SK-N-MC (cell line): ENCODE results near the gene MARCHF4.

ENCODE experiments used
- DNase-seq: peaks from one replicate; pipeline ENCODE4 v3.0.0-alpha.2; 2011; ENCODE audit warnings: low read depth, low spot score
- H3K27ac ChIP-seq: fragments of 200-600 bp; sonication (generic); 2 replicates; pipeline ENCODE4 v1.5.1; 2016; ENCODE audit warnings: mixed run types
- H3K36me3 ChIP-seq: fragments of 200-600 bp; sonication (generic); 2 replicates; pipeline ENCODE4 v1.6.1; 2017; ENCODE audit warnings: antibody characterized with exemption, low read length, mixed read lengths; ENCODE audit not compliant: insufficient read depth
- H3K4me3 ChIP-seq: fragments of 200-600 bp; sonication (generic); 2 replicates; pipeline ENCODE4 v1.5.1; 2016
- H3K9ac ChIP-seq: fragments of 200-600 bp; sonication (generic); 2 replicates; pipeline ENCODE4 v1.8.0; 2017; ENCODE audit warnings: mixed run types, mixed read lengths; ENCODE audit not compliant: insufficient read length
- H3K9me3 ChIP-seq: fragments of 200-600 bp; sonication (generic); 2 replicates; pipeline ENCODE4 v1.6.1; 2017; ENCODE audit warnings: low read depth, mild to moderate bottlenecking, antibody characterized with exemption, low read length, moderate library complexity, mixed read lengths
- EZH2 ChIP-seq: fragments of 200-600 bp; sonication (generic); IDR thresholded peaks from one replicate; pipeline ENCODE4 v1.6.1; 2017; ENCODE audit warnings: antibody characterized with exemption
- FOXP2 ChIP-seq: optimal IDR thresholded peaks from 2 replicates; pipeline ENCODE3; 2011; ENCODE audit warnings: mild to moderate bottlenecking, moderate library complexity; ENCODE audit not compliant: insufficient read depth; ENCODE audit errors: extremely low read length, control extremely low read depth
- POLR2AphosphoS5 ChIP-seq: IDR thresholded peaks from 2 replicates; pipeline ENCODE4 v1.6.1; 2012; ENCODE audit warnings: mild to moderate bottlenecking, low read depth, low read length, borderline replicate concordance

MARCHF4 gene

GRCh38 chr2:216412022-216412999, 40.0 kb upstream of the MARCHF4 start, which contains the start of gene SMARCAL1:
SMARCAL1 (plus strand) TSS chr2:216412484; CDS start chr2:216414705, 2,221 bp downstream.
- no peak for TF ChIP-seq FOXP2
- peak; percentile 80 for TF ChIP-seq POLR2AphosphoS5
- H3K36me3 ChIP-seq: peaks cover 10% of the 10 kb centered on the region; the same call in 1 of the 2 replicates
- no peaks in the 10 kb centered on the region for H3K9me3 ChIP-seq
- H3K27ac ChIP-seq: peak within 1 kb of the TSS; percentile 87
- peak within 1 kb of the TSS; percentile 97 for H3K4me3 ChIP-seq
- peak within 1 kb of the TSS; percentile 95 for H3K9ac ChIP-seq
- DNase-seq: peak; percentile 94

GRCh38 chr2:216410550-216410949, 38.3 kb upstream of the MARCHF4 start:
- TF ChIP-seq FOXP2 (no peak), EZH2 (no peak), POLR2AphosphoS5 (no peak)
- H3K27ac ChIP-seq: no peak overlapping the region
- no peak overlapping the region for H3K4me3 ChIP-seq
- no peak for DNase-seq
- no peak overlapping the region for H3K9ac ChIP-seq
- no peaks in the 10 kb centered on the region for H3K9me3 ChIP-seq
- peaks cover 7% of the 10 kb centered on the region; the same call in 1 of the 2 replicates for H3K36me3 ChIP-seq

- TF ChIP-seq POLR2AphosphoS5 (no peak), EZH2 (no peak), FOXP2 (no peak)
- no peaks in the 10 kb centered on the region for H3K9me3 ChIP-seq
- no peak overlapping the region for H3K4me3 ChIP-seq
- H3K36me3 ChIP-seq: no peaks in the 10 kb centered on the region
- H3K9ac ChIP-seq: no peak overlapping the region
- DNase-seq: no peak
- no peak overlapping the region for H3K27ac ChIP-seq
These were observed 36.4 kb upstream of the MARCHF4 start for GRCh38 chr2:216408426-216409290.

- TF ChIP-seq EZH2 (no peak), POLR2AphosphoS5 (no peak), FOXP2 (no peak)
- H3K36me3 ChIP-seq: no peaks in the 10 kb centered on the region
- H3K9ac ChIP-seq: no peak overlapping the region
- no peaks in the 10 kb centered on the region for H3K9me3 ChIP-seq
- no peak overlapping the region for H3K4me3 ChIP-seq
- DNase-seq: no peak
- H3K27ac ChIP-seq: no peak overlapping the region
These were observed 34.5 kb upstream of the MARCHF4 start for GRCh38 chr2:216406826-216407225.

- Histone ChIP-seq H3K36me3 (no peaks in the 10 kb centered on the region), H3K27ac (no peak overlapping the region), H3K9ac (no peak overlapping the region), H3K9me3 (no peaks in the 10 kb centered on the region), H3K4me3 (no peak overlapping the region)
- TF ChIP-seq FOXP2: no peak
- no peak for TF ChIP-seq EZH2
- no peak for TF ChIP-seq POLR2AphosphoS5
- DNase-seq: no peak
These were observed 33.3 kb upstream of the MARCHF4 start for GRCh38 chr2:216405588-216405987.

GRCh38 chr2:216404010-216404618, 31.8 kb upstream of the MARCHF4 start:
- Histone ChIP-seq H3K27ac (no peak overlapping the region), H3K4me3 (no peak overlapping the region), H3K9me3 (no peaks in the 10 kb centered on the region), H3K9ac (no peak overlapping the region), H3K36me3 (no peaks in the 10 kb centered on the region)
- no peak for DNase-seq
- TF ChIP-seq POLR2AphosphoS5 (no peak), EZH2 (no peak), FOXP2 (no peak)

- Histone ChIP-seq H3K36me3 (no peaks in the 10 kb centered on the region), H3K9me3 (no peaks in the 10 kb centered on the region), H3K4me3 (no peak overlapping the region), H3K27ac (no peak overlapping the region), H3K9ac (no peak overlapping the region)
- DNase-seq: no peak
- TF ChIP-seq EZH2: no peak
- TF ChIP-seq POLR2AphosphoS5: no peak
- no peak for TF ChIP-seq FOXP2
These were observed 30.5 kb upstream of the MARCHF4 start for GRCh38 chr2:216402751-216403150.

GRCh38 chr2:216399621-216400020, 27.3 kb upstream of the MARCHF4 start:
- DNase-seq: no peak

More at GRCh38 chr2:216399621-216400020, 27.3 kb upstream of the MARCHF4 start:
- H3K9me3 ChIP-seq: no peaks in the 10 kb centered on the region
- H3K36me3 ChIP-seq: no peaks in the 10 kb centered on the region
- TF ChIP-seq EZH2 (no peak), FOXP2 (no peak), POLR2AphosphoS5 (no peak)
- H3K27ac ChIP-seq: no peak overlapping the region
- no peak overlapping the region for H3K4me3 ChIP-seq
- H3K9ac ChIP-seq: no peak overlapping the region
